GM18508 (cell line): ENCODE data around the gene C19orf12.
A peak's percentile ranks its signal among the peaks of the same experiment; 100 is the strongest.

Experiments used
- ATAC-seq: cut with Tn5 transposase; IDR thresholded peaks from one replicate; pipeline ENCODE4 v1.9.1; 2021; ENCODE audit warnings: moderate number of reproducible peaks; ENCODE audit not compliant: insufficient read depth, unreplicated experiment

Gene C19orf12

GRCh38 chr19:29699861-29700260 is 15.2 kb downstream of the C19orf12 start:
- ATAC-seq = no peak

DNA sequence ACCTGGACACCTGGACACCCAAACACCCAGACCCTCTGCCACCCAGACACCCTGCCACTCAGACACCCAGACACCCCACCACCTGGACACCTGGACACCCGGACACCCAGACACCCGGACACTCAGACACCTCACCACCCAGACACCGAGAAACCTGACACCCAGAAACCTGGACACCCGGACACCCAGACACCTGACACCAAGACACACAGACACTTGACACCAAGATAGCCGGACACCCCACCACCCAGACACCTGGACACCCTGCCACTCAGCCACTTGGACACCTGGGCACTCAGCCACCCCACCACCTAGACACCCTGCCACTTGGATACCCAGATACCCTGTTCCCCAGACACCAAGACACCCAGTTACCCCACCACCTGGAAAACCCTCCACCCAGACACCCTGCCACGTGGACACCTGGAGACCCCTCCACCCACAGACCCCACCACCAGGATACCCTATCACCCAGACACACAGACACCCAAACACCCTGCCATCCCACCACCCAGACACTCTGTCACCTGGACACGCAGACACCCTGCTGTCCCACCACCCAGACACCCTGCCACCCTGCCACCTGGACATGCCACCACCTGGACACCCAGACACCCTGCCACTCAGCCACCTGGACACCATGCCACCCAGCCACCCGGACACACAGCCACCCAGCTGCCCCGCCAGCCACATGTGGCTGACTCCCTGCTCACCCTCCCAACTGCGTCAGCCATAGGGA is 17.4 kb downstream of the C19orf12 start:
- ATAC-seq = no peak

DNA sequence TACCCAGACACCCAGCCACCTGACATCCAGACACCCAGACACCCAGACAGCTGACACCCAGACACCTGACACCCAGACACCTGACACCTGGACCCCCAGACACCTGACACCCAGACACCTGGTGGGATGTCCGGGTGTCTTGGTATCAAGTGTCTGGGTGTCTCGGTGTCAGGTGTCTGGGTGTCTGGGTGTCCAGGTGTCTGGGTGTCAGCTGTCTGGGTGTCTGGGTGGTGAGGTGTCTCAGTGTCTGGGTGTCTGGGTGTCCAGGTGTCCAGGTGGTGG is 18.6 kb downstream of the C19orf12 start:
- no peak for ATAC-seq

- ATAC-seq = no peak
Observed at GRCh38 chr19:29695765-29696564, 19.1 kb downstream of the C19orf12 start.

DNA sequence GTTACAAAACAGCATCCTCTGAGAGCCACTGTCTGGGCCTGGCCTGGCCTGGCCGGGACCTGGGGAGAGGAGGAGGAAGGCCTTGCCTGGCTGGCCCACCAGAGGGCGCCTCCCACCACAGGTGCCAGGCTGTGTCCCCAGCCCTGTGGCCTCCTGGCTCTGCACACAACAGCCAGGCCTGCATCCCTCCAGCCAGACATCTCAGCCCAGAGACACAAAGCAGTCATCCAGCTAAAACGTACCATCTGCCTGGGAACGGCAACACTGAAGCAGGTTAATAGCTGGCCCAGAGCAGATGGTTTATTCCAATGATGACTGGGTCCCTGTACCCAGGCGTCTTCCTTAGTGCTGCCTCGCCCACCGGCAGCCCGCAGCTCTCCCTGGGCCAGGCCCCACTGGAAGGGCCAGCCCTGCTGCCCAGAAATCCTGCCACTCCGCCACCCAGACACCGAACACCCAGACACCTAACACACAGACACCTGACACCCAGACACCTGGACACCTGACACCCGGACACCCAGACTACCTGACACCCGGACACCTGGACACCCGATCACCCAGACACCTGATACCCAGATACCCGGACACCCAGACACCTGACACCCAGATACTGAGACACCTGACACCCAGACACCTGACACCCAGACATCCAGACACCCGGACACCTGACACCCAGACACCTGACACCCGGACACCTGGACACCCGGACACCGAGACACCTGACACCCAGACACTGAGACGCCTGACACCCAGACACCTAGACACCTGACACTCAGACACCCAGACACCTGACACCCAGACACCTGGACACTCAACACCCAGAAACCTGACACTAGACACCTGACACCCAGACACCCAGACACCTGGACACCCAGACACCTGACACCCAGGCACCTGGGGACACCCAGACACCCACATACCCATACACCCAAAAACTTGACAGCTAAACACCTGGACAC is 20.1 kb downstream of the C19orf12 start:
- ATAC-seq = no peak

GRCh38 chr19:29694161-29694560 is 20.9 kb downstream of the C19orf12 start:
- no peak for ATAC-seq

GRCh38 chr19:29690842-29691241 is 24.2 kb downstream of the C19orf12 start:
- no peak for ATAC-seq

- no peak for ATAC-seq
Observed at GRCh38 chr19:29687897-29688728, 26.9 kb downstream of the C19orf12 start.

DNA sequence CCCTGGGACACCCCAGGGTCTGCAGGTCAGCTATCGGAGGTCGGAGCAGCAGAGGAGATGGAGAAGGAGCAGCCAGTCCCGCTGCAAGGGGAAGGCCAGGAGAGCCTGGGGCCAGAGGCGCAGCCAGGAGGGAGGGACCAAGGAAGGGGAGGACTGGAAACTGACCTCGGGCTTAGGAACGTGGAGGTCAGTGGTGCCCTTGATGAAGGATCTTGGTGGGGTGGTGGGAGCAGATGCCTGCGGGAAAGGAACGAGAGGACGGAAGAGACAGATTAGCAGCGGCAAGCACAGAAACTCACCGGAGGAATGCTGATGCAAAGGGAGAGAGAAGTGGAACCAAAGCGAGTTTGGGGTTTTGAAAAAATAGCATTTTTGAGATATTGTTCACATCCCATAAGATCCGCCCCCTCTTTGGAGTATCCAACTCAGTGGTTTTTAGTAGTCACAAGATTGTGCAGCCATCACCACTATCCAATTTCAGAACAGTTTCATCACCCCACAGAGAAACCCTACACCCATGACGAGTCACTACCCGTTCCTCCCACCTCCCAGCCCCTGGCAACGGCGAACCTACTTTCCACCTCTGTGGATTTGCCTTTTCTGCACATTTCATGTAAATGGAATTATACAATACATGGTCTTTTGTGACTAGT is 27.7 kb downstream of the C19orf12 start:
- ATAC-seq = no peak

- ATAC-seq = no peak
Observed at GRCh38 chr19:29686285-29686805, 28.7 kb downstream of the C19orf12 start.

DNA sequence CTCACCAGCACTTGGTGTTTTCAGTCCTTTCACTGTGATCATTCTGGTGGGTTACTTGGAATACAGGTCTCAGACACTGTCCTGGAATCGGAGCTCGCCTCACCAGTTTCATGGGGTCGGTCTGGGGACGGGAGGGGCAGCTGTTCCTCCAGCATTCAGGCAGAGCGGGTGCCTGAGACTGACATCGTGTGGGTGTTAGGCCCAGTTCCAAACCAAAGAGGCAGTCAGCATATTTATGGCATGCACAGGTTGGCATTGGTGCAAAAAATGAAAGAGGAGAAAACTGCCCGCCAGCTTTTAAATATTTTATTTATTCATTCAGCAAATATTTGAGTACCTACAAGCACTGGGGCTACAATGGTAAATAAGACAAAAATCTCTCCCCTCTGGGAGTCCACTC is 29.7 kb downstream of the C19orf12 start:
- no peak for ATAC-seq

DNA sequence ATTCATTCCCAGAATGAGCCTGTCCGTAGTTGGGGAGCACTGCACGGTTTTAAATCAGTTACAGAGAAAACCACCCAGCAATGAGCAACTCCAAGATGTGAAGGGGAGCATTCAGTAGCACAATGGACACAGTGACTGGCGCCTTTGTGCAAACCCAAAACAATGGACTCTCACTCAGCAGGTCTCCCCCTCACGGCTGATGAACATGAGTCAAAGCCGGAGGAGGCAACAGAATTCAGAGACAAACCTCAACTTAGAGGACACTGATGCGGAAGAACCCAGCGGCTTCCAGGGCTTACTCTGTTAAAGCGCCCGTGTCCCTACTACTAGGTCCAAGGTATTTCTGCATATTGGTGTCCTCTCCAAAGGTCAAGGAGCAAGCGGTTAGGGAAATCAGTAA is 32.1 kb downstream of the C19orf12 start:
- ATAC-seq = no peak

DNA sequence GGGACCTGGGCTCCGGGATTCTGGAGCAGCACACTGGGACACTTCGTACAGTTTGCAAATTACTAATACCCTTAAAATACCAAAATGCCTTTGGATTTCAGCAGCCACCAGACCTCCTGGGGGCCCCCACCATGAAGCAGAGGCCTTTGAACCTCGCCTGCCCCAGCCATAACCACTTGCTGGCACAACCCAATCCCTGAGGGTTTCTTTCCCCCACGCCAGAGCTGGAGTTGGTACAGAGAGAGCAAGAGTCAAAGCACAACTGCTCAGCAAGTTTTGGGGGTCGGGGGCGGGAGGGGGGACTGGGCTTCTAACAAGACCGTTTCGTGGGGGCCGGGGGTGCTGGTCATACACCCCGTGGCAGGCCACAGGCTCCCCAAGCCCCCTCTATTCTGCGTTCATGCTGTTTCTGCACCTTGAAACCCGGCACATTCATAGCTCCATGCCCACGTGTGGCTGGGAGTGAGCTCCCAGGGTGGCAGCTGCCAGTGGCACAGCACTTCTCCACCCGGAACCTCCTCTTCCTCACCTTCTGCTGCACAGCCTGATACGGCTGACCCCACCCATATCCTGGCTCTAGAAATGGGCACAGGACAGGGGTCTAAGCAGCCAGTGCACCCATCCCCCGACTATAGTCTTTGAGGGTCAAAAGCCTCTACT is 32.7 kb downstream of the C19orf12 start:
- no peak for ATAC-seq

DNA sequence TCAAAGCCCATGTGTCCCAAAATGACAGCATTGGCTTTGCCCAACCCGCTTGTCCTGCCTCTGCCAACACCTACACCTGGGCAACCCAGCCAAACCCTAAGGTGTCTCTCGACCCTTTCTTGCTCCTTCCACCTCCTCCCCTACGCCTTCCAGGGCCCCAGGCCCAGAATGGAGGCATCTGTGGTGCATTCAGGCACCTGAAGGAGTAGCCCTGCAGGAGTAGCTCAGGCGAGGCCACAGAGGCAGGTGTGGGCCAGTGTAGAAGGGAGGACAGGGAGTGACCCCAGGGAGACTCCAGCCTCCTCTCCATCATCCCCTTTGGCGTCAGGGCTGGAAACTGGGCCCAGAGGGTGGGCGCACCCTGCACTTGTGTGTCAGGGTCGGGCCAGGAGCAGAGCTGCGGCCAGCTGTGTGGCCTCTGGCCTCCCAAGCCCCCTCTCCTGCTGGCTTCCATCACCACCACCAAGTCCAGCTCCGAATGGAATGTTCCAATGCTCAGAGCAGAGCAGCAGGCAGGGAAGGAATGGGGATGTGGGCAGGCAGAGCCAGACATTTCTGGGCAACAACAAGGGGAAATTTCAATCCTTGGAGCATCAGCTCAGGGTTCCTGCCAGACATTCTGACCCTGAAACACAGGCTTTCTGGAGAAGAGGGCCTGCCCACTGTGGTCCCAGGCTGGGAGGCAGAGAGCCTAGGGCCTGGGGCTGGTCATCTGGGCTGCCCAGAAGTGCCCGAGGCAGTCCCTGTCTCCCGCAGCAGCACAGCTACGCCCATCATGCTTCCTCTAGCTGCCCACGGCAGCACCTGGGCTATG is 33.4 kb downstream of the C19orf12 start:
- ATAC-seq = no peak

- ATAC-seq = no peak
Observed at GRCh38 chr19:29680937-29681336, 34.1 kb downstream of the C19orf12 start.

DNA sequence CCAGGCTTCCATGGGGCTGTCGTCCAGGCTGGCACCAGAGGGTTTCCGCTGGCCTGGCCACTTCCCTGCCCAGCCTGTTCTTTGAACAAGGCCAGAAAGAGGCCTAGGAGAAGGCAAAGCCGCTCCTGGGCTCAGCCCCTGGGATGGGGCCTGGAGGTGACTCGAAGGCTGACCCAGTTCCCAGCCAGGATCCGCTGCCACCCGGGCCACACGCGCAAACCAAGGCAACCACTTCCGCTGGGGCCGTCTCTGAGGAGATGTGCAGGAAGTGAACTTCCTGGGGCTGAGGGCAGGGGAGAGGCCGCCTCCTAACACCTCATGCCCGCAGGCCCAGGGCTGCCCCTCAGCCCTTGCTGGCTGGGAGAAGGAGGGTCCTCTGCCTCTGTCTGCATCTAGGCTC is 34.6 kb downstream of the C19orf12 start:
- peak; percentile 54 for ATAC-seq

DNA sequence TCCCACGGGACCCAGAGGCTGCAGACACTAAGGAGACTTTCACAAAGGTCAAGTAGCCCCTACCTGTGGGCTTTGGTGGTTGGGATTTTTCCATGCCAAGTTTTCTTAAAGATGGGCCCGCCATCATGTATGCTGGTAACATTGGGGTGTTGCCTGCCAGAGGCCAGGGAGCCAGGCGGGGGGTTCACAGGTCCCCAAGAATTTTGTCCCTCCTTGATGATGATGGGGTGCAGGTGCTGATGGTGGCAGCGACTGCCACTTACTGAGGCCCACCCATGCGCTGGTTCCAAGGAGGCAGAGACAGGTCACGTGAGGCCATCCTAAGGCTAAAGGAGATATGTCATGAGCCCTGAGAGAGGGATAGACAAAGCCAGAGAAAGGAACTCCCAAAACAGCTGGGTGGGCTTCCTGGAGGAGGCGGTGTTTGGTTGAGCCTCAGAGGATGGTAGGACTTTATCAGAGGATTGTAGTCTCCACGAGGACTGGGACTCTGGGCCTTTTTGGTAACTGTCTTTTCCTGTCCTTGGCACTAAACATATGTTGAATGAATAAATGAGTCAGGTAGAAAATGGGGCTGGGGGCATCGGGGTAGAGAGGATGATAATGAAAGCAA is 35.4 kb downstream of the C19orf12 start:
- no peak for ATAC-seq
